Measurements from ENCODE around the gene LSAMP. TPM values are rescaled to one million over a fixed set of nuclear protein-coding genes. Genes with fewer than 3 reads are reported as not detected.

LSAMP gene
- total and polyA plus RNA-seq, 2 of the 8 experiments (the other 6 are each of a cell fraction or from before 2014, with no cell fraction given): 1.8 to 5.7 TPM

- Histone ChIP-seq H3K4me2 (ENCODE audit: insufficient read depth in 1 of 2, low read depth in 2 of 2, low read length in 2 of 2) (no peak overlapping the region), H3K23ac (ENCODE audit: insufficient read length) (no peak overlapping the region), H4K8ac (ENCODE audit: extremely low read depth, insufficient read depth, low read length) (no peak overlapping the region), H4K91ac (replicated peaks; ENCODE audit: insufficient read length, low read length) (no peak overlapping the region), H3K4me3 (ENCODE audit: extremely low read depth in 1 of 4, insufficient read depth in 2 of 4, low read depth in 3 of 4, low read length in 4 of 4) (no peak overlapping the region), H3K79me2 (ENCODE audit: control insufficient read depth in 1 of 2, insufficient read depth in 2 of 2, low read length in 2 of 2) (no peaks in the 10 kb centered on the region), H2BK120ac (replicated peaks; ENCODE audit: low read depth, low read length) (peak overlapping the region; percentile 73), H3K79me1 (ENCODE audit: low read depth, low read length) (no peaks in the 10 kb centered on the region), H4K5ac (ENCODE audit: insufficient read length, low read depth, low read length) (no peak overlapping the region), H3K4me1 (replicated peaks in 1 of 4; ENCODE audit: control insufficient read depth in 3 of 4, insufficient read depth in 4 of 4, low read length in 3 of 4) (peaks cover 1 to 33% (median 24%) of the 10 kb centered on the region in 4 experiments; a peak in 5 of 7 replicates), H2AFZ (ENCODE audit: low read length) (no peak overlapping the region), H2BK20ac (ENCODE audit: low read length) (0 out of 2 replicates have a peak overlapping the region, but pooled peaks have one; percentile 48), H2BK15ac (ENCODE audit: low read length) (no peak overlapping the region), H3K4ac (replicated peaks; ENCODE audit: insufficient read length, low read depth, low read length) (no peak overlapping the region), H3K9me3 (ENCODE audit: insufficient read depth in 2 of 2, low read depth in 1 of 2, low read length in 1 of 2) (no peaks in the 10 kb centered on the region), H4K20me1 (replicated peaks in 1 of 2; ENCODE audit: control insufficient read depth in 1 of 2, insufficient read depth in 2 of 2, low read length in 2 of 2) (no peaks in the 10 kb centered on the region), H2BK12ac (ENCODE audit: low read depth, low read length) (no peak overlapping the region), H3K9ac (replicated peaks in 1 of 4; ENCODE audit: extremely low read depth in 1 of 4, low read depth in 3 of 4, low read length in 3 of 4) (no peak overlapping the region), H3K23me2 (ENCODE audit: low read depth, low read length) (no peaks in the 10 kb centered on the region; the same call in 1 of the 2 replicates), H3K18ac (ENCODE audit: extremely low read depth, low read length) (peak overlapping the region; percentile 72; the same call in 1 of the 2 replicates), H3K27me3 (replicated peaks in 1 of 4; ENCODE audit: control insufficient read depth in 3 of 4, extremely low read depth in 1 of 4, insufficient read depth in 3 of 4, low read length in 3 of 4) (no peaks in the 10 kb centered on the region), H2BK5ac (ENCODE audit: low read depth, low read length) (peak overlapping the region; percentile 9; the same call in 1 of the 2 replicates), H2AK5ac (ENCODE audit: low read depth, low read length) (no peak overlapping the region), H3K14ac (ENCODE audit: insufficient read length) (no peak overlapping the region), H3K36me3 (ENCODE audit: control insufficient read depth in 2 of 4, insufficient read depth in 4 of 4, low read length in 3 of 4) (no peaks in the 10 kb centered on the region), H3K27ac (ENCODE audit: low read depth, low read length) (no peak overlapping the region), H3K56ac (replicated peaks; ENCODE audit: insufficient read length, low read depth, low read length) (no peak overlapping the region)
- FAIRE-seq (no peak), DNase-seq (ENCODE audit: low read depth in 1 of 2, low spot score in 2 of 2) (no peak)
- ChIA-PET POLR2A (ENCODE audit: partially characterized antibody) (no interaction called here), CTCF (ENCODE audit: partially characterized antibody) (interaction anchor here (0.6 to 6.8 kb wide), 3 partner anchors 21 to 167 kb away, joined by 3 to 48 read pairs (median 4); no protein-coding TSS in a partner anchor)
- WGBS, 2 experiments (ENCODE audit: extremely low coverage in 1 of 2, insufficient coverage in 1 of 2, insufficient read length in 1 of 2, insufficient replicate concordance in 2 of 2, low coverage in 1 of 2, low lambda C conversion rate in 2 of 2, missing lambda C conversion rate in 1 of 2): 69% methylated on average over 3 of the region's 3 CpGs; no CpG with 5 or more reads in 1 of the 2 experiments
- TF ChIP-seq SIX5 (IDR thresholded peaks at IDR 0.05; ENCODE audit: low read depth, low read length): no peak
- no peak for TF ChIP-seq PHF8 (conservative IDR thresholded peaks at IDR 0.05; ENCODE audit: low read depth, low read length)
- no peak for TF ChIP-seq USF2 (IDR thresholded peaks at IDR 0.05; ENCODE audit: low read length)
- no peak for TF ChIP-seq GABPA (IDR thresholded peaks at IDR 0.05; ENCODE audit: borderline replicate concordance, insufficient read depth, low read length)
- no peak for TF ChIP-seq CTCF (IDR thresholded peaks at IDR 0.05; ENCODE audit: control extremely low read depth in 1 of 3, insufficient read depth in 1 of 3, low read depth in 1 of 3, low read length in 3 of 3)
Observed at GRCh38 chr3:115857518-115858136, 587.7 kb downstream of the LSAMP start.

All from H1 (cell line).